Stomach (tissue), 9 donors: Measurements from ENCODE around the gene ARF1. TPM values are rescaled to one million over a fixed set of nuclear protein-coding genes. Genes with fewer than 3 reads are reported as not detected.
A peak's percentile ranks its signal among the peaks of the same experiment; 100 is the strongest.

Source experiments
- DNase-seq, 2 donors: peaks; one replicate each; pipeline versions ENCODE4 v3.0.0 to v3.0.0-alpha.2; 2013 to 2019
- H3K27ac ChIP-seq, 5 donors: fragments of 200-600 bp in 4 of 5; sonication (generic) in 4 of 5; one replicate each; pipeline ENCODE4 v1.5.1; 2013 to 2019; ENCODE audit warnings: mild to moderate bottlenecking in 1 of 5, moderate library complexity in 1 of 5
- H3K27me3 ChIP-seq, 3 donors: fragments of 200-600 bp; sonication (generic); one replicate each; pipeline ENCODE4 v1.5.1; 2017 to 2019; ENCODE audit warnings: mixed run types in 1 of 3
- H3K36me3 ChIP-seq, 4 donors: fragments of 200-600 bp; sonication (generic); 1 replicate in 3 of 4; 2 replicates in 1 of 4; pipeline ENCODE4 v1.5.1; 2016 to 2019
- H3K4me1 ChIP-seq, 4 donors: fragments of 200-600 bp; sonication (generic); one replicate each; pipeline ENCODE4 v1.5.1; 2016 to 2019
- H3K4me3 ChIP-seq, 4 donors: fragments of 200-600 bp; sonication (generic) in 3 of 4; one replicate each; pipeline ENCODE4 v1.5.1; 2016 to 2019; ENCODE audit warnings: mild to moderate bottlenecking in 1 of 4
- H3K9me3 ChIP-seq, 4 donors: fragments of 200-600 bp; sonication (generic); one replicate each; pipeline ENCODE4 v1.5.1; 2016 to 2019
- CTCF ChIP-seq, 7 experiments: fragments of 450-650 bp in 4 of 7; fragments of 200-600 bp in 3 of 7; sonication (generic) in 3 of 7; IDR thresholded peaks; one replicate each; pipeline ENCODE4 v1.5.1; 2016 to 2019; ENCODE audit warnings: antibody characterized with exemption in 7 of 7, control low read depth in 2 of 7, mild to moderate bottlenecking in 1 of 7
- EP300 ChIP-seq: sonication (generic); formaldehyde crosslinking; IDR thresholded peaks from one replicate; pipeline ENCODE4 v1.6.1; 2017; ENCODE audit warnings: antibody characterized with exemption
- POLR2A ChIP-seq, 4 donors: fragments of 450-650 bp; IDR thresholded peaks; one replicate each; pipeline ENCODE4 v1.6.1; 2016; ENCODE audit warnings: antibody characterized with exemption in 4 of 4, control low read depth in 2 of 4, mild to moderate bottlenecking in 1 of 4, moderate library complexity in 1 of 4
- POLR2AphosphoS5 ChIP-seq, 3 donors: sonication (generic); formaldehyde crosslinking; IDR thresholded peaks; one replicate each; pipeline ENCODE4 v1.6.1; 2016; ENCODE audit warnings: antibody characterized with exemption in 3 of 3
- WGBS, 5 donors: extraction: QIAGEN DNeasy Blood & Tissue Kit in 3 of 5; methylation state at CpG; one replicate each; pipeline versions ENCODE4 v1.1.5 to v1.1.7; 2013 to 2018; 5-methylcytosine and 5-hydroxymethylcytosine counted together
- intact Hi-C: fragments of 100-400 bp; cut with DNase I; formaldehyde crosslinking; loops from one replicate; pipeline ENCODE4 v1.15.1; 2023; ENCODE audit warnings: low total_unique reads
- polyA plus RNA-seq, 3 donors: library from polyadenylated mRNA; stranded (reverse); fragments of 200-250 nt; gene quantifications; one replicate each; pipeline ENCODE4 v1.2.3, GENCODE V29; 2013
- total RNA-seq, 5 donors: library from RNA; depleted of rRNA; stranded (reverse); fragments of >200 nt; gene quantifications; one replicate each; pipeline versions ENCODE4 v1.1.0 to v1.2.3, GENCODE V29; 2014 to 2016
- donor health status: healthy with polysubstance abuse.
- donor health status: Bipolar disorder and iron deficiency.
- donor health status: healthy.

Gene ARF1
- total and polyA plus RNA-seq, 8 donors: 111 to 310 (median 200) TPM

GRCh38 chr1:228075801-228076271 lies 6.7 kb upstream of the ARF1 start:
- Histone ChIP-seq H3K27me3 (peaks cover 0 to 19% (median 2%) of the 10 kb centered on the region in 3 donors), H3K36me3 (no peaks in the 10 kb centered on the region), H3K4me3 (no peak overlapping the region), H3K4me1 (peaks cover under 1 to 6% (median 2%) of the 10 kb centered on the region in 4 donors), H3K27ac (no peak overlapping the region), H3K9me3 (no peaks in the 10 kb centered on the region)
- WGBS, 5 donors: 71 to 84% (median 75%) methylated on average over 7 to 9 of the region's 9 CpGs
- DNase-seq: peak in 1 of 2 donors; percentile 20
- TF ChIP-seq CTCF (IDR thresholded peaks at IDR 0.05) (no peak), EP300 (no peak), POLR2AphosphoS5 (IDR thresholded peaks at IDR 0.05) (no peak), POLR2A (IDR thresholded peaks at IDR 0.05) (no peak)
- intact Hi-C loops: loop anchor here (10.0 kb wide), 1 partner anchor 291 kb away; no protein-coding TSS in a partner anchor

GRCh38 chr1:228076796-228077430 lies 5.6 kb upstream of the ARF1 start:
- DNase-seq: peak in 1 of 2 donors; percentile 21
- Histone ChIP-seq H3K36me3 (no peaks in the 10 kb centered on the region), H3K4me1 (peaks cover 9 to 17% (median 13%) of the 10 kb centered on the region in 4 donors), H3K4me3 (no peak overlapping the region), H3K27ac (peak overlapping the region in 1 of 5 donors; percentile 56), H3K27me3 (peaks cover 0 to 8% (median 0%) of the 10 kb centered on the region in 3 donors), H3K9me3 (no peaks in the 10 kb centered on the region)
- intact Hi-C loops: loop anchor here (10.0 kb wide), 1 partner anchor 292 kb away; no protein-coding TSS in a partner anchor
- WGBS, 5 donors: 46 to 70% (median 67%) methylated on average over 8 to 9 of the region's 9 CpGs
- no peak for TF ChIP-seq EP300
- no peak for TF ChIP-seq CTCF (IDR thresholded peaks at IDR 0.05)
- TF ChIP-seq POLR2A (IDR thresholded peaks at IDR 0.05): no peak

- DNase-seq: peak in 1 of 2 donors; percentile 8
- no peaks in the 10 kb centered on the region for H3K36me3 ChIP-seq
- no peak overlapping the region for H3K4me3 ChIP-seq
- peaks cover 9 to 17% (median 15%) of the 10 kb centered on the region in 4 donors for H3K4me1 ChIP-seq
- TF ChIP-seq CTCF (IDR thresholded peaks at IDR 0.05) (no peak), EP300 (no peak), POLR2A (IDR thresholded peaks at IDR 0.05) (no peak), POLR2AphosphoS5 (IDR thresholded peaks at IDR 0.05) (no peak)
- H3K27ac ChIP-seq: peak overlapping the region in 1 of 5 donors; percentile 56
- WGBS, 5 donors: 55 to 65% (median 60%) methylated on average over 8 to 10 of the region's 10 CpGs
- no peaks in the 10 kb centered on the region for H3K9me3 ChIP-seq
- intact Hi-C loops: loop anchor here (10.0 kb wide), 1 partner anchor 293 kb away; no protein-coding TSS in a partner anchor
- H3K27me3 ChIP-seq: peaks cover 0 to 7% (median 0%) of the 10 kb centered on the region in 3 donors
These were observed 4.8 kb upstream of the ARF1 start for GRCh38 chr1:228077565-228078330.

- Histone ChIP-seq H3K27ac (no peak overlapping the region), H3K36me3 (no peaks in the 10 kb centered on the region), H3K4me1 (peaks cover 9 to 21% (median 17%) of the 10 kb centered on the region in 4 donors), H3K4me3 (no peak overlapping the region), H3K27me3 (peaks cover 0 to under 1% (median 0%) of the 10 kb centered on the region in 3 donors), H3K9me3 (no peaks in the 10 kb centered on the region)
- 77 to 91% (median 89%) methylated on average over 3 to 7 of the region's 7 CpGs for WGBS, 5 donors
- peak in 1 of 2 donors; percentile 7 for DNase-seq
- intact Hi-C loops: loop anchor here (10.0 kb wide), 1 partner anchor 294 kb away; no protein-coding TSS in a partner anchor
- TF ChIP-seq EP300 (no peak), CTCF (IDR thresholded peaks at IDR 0.05) (no peak), POLR2A (IDR thresholded peaks at IDR 0.05) (no peak), POLR2AphosphoS5 (IDR thresholded peaks at IDR 0.05) (no peak)
These were observed 3.5 kb upstream of the ARF1 start for GRCh38 chr1:228079013-228079412.
